HUDEP-2 (cell line): ENCODE data around the gene DIAPH3.

ENCODE experiments used
- DNase-seq, 76 experiments: peaks; one replicate each; lab custom pipeline; 2025; ENCODE audit not compliant: unreplicated experiment in 76 of 76; lab: John Stamatoyannopoulos, UW

DIAPH3 gene

DNA sequence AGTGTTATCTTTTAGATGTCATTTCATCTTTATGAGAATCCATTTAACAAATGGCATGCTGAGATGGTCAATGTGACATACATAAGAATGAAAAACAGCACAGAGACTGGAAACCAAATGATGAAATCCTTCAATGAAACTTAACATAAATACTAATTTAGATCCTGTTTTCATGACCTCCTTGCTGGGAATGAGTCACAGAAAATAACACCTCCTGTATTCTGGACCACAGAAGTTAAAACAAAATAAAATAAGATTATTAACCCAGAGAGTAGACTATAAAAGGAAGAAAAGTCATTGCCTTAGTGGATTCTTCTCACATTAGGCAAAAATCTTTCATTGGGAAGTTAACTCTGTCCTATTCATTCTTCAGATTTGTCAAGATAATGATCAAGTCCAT lies 1.6 kb downstream of the DIAPH3 start:
- DNase-seq: no peak

DNA sequence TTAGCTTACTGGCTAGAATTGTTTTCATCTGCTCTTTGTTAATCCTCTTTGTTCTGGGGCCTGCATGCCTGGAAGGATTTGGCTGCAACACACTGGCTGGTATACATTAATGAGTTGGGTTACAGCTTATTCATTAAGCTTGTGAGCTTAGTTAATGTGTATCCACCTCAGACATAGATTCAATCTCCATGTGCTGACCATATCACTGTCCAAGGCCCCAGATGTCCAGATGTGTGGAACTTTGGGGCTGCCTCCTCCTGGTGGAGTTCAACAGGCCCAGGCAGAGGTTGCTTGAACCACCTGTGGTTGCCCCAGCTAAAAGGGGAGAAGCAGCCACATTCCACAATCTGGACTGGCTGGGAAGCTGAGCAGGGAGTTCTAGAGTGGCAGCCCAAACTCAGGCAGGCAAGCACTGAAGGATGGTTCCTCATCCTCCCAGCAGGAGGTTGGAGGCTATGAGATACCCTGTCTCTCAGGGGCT lies 5.4 kb downstream of the DIAPH3 start:
- DNase-seq: no peak

- DNase-seq: no peak
These were observed 7.8 kb downstream of the DIAPH3 start for GRCh38 chr13:60155978-60156377.

GRCh38 chr13:60152904-60153303 lies 10.8 kb downstream of the DIAPH3 start:
- DNase-seq: no peak

DNA sequence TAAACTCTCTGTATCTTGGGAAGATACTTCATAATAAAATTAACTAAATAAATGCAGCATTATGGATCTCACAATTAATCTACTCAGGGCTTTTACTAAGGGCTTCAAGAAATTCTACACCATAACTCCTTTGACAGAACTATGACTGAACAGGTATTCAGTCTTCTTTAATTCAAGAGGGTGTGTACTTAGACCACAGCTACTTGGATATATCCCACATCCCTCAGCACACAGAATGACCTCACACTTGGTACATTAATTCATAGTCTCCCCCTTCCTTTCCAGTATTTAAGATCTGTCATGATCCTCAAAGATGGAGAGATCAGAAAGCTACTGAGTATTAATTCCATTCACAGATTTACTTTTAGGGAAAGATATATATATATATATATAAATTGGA lies 11.6 kb downstream of the DIAPH3 start:
- no peak for DNase-seq

DNA sequence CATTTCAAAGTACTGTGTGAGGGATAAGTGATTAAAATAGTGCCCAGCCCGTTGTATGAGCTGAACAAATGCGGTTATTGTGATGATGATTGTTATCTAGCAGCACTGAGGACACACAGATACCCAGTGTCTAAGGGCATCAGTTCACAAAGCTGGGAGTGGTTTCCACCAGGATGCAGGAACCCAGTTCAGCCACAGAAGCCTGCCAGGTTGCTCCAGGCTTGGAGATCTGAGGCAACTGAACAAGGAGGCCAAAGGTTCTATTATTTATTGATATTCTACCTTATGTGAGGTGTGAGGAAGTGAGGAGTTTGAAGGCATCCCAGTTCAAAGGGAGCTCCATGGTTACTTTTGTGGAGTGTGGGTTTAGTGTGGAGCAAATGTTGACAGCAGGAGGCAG lies 13.2 kb downstream of the DIAPH3 start:
- no peak for DNase-seq

GRCh38 chr13:60148918-60149317 lies 14.8 kb downstream of the DIAPH3 start:
- DNase-seq: no peak

DNA sequence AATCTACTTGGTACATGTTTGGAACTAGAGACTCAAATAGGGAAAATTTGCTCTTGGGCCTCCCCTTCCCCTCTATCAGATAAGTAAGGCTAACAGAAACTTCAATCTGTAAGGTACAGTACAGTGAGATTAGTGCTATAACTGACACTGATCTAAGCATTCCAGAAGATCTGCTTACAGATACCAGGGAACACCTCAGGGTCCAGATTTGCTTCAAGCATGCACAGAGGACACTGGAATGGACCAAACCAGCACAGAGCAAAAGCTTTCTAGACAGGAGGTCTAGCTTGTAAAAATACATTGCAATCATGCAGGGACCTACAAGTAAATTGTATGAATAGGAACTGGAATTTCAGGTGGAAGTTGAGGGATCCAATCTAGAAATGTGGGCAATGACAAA lies 16.4 kb downstream of the DIAPH3 start:
- no peak for DNase-seq

- no peak for DNase-seq
These were observed 17.3 kb downstream of the DIAPH3 start for GRCh38 chr13:60146471-60146870.

DNA sequence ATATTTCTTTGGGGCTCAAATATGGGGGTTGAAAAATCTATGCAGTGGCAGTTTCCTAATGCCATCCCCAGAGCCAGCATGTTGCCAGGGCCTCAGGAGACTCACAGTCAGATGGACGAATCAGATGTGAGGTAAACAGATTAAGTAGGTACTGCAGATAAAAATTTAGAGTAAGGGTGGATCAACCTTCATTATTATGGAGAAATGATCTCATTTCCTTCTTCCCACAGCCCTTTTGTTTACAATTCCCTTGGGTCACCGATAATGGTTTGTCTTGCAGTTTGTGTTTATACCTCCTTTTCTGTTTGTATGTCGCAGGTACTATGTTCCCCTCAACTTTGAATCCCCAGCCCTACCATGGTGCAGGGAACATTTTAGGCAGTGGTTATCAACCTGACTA lies 20.0 kb downstream of the DIAPH3 start:
- no peak for DNase-seq

DNA sequence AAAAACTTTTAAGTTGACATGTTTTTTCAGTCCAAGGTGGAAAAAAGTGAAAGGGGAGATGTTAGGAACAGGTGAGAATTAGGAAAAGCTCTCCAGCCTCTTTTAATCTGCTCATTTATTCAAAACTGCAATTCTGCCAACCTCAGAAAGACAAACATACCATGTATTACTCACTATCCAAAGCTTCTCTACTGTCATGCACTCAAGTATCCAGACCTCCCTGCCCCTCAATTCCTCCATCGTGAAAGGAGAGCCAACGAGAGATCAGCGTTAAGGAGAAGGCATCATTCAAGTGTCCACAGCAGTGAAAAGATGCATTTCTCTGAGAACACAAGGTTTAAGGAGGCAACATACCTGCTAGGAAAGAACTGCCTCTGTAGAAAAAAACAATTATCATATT lies 24.5 kb downstream of the DIAPH3 start:
- DNase-seq: no peak

GRCh38 chr13:60138674-60139073 lies 25.1 kb downstream of the DIAPH3 start:
- no peak for DNase-seq

DNA sequence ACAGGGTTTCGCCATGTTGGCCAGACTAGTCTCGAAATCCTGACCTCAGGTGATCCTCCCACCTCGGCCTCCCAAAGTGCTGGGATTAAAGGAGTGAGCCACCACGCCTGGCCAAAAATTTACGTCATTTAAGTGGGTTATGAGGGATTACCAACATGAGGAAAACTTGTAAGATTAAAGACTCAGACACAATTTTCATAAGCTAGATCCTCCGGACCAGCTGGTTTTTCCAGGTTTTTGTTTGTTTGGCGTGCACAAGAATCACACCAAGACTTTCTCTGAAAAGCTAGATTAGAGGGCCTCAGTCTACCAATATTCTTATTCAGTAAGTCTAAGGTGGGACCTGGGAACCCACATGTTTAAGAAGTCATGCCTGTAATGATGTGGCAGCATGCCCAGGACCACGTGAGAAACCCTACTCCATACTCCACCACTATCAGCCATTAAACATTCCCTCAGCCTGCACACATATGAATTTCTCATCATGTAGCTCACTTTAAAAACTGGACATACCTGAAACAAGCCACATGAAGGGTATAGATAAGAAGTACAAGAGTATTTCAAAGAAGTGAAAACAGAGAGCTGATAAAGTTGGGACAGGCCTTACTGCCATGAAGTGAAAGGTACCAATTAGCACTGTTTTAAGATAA lies 25.7 kb downstream of the DIAPH3 start:
- DNase-seq: peak in 13 of 76 experiments; percentile 1 to 41 (median 7)

DNA sequence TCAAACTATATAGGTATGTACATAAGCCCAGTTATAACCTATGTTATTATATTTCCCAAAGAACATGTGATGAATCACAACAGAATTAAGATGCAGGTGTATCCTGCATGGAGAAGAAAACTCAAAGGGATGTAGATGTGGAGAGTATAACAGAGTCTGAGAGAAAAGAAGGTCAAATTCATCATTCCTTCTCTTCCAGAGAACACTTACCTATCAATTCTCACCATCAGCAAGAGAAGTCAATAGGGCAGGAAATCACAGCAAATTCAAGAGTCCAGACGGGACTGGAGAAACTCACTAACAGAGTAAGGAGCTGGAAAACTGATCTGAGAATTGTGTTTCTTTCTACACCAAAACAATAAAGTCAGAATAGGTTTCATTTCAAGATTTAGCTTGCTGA lies 28.4 kb downstream of the DIAPH3 start:
- DNase-seq: no peak

- DNase-seq: no peak
These were observed 29.4 kb downstream of the DIAPH3 start for GRCh38 chr13:60134376-60134775.

- no peak for DNase-seq
These were observed 42.4 kb downstream of the DIAPH3 start for GRCh38 chr13:60121337-60121687.

- DNase-seq: peak in 1 of 76 experiments; percentile 7
These were observed 43.0 kb downstream of the DIAPH3 start for GRCh38 chr13:60120617-60121336.

DNA sequence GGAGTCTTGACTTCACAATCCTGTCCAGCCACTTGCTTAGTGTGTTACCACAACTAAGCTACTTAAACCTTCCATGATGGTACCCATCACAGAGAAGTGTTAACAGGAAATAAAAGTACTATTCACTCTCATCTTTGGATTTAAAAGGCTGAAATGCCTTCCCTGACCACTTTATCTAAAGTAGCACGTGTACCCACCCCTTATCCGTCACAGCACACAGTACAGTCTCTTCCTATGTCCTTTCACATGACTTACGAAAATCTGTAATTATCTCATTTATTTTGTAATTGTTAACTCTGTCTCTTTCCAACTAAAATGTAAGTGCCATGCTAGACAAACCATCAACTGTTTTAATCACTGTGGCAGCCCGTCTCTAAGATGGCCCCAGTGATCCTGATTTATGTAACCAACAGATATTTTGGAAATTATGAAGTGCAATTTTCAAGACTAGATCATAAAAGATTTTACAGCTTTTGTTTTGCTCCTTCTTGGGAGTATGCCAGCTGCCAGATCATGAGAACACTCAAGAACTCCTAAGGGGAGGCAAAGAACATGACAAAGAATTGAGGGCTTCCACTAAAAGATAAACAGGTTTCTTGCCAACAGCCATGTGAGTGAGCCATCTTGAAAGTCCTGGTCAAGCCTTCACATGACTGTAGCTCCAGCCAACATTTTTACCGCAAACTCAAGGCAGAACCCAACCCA lies 44.9 kb downstream of the DIAPH3 start:
- DNase-seq: peak in 72 of 76 experiments; percentile 2 to 87 (median 51)

DNA sequence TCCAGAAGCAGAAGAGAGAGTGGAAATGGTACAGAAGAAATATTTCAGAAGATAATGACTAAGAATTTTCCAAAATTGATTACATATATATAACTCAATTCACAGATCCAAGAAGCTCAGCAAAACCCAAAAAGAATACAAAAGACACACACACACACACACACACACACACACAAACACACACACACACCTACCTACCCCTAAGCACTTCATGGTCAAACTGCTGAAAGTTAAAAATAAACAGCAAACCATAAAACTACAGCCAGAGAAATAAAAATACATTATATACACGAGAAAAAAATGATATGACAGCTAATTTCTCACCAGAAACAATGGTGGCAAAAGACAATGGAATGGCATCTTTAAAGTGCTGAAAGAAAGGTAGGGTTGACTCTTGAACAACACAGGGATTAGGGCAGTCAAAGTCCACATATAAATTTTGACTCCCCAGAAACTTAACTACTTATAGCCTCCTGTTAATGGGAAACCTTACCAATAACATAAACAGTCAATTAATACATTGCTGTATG lies 49.2 kb downstream of the DIAPH3 start:
- no peak for DNase-seq

- DNase-seq: no peak
These were observed 51.0 kb downstream of the DIAPH3 start for GRCh38 chr13:60112771-60113170.

DNA sequence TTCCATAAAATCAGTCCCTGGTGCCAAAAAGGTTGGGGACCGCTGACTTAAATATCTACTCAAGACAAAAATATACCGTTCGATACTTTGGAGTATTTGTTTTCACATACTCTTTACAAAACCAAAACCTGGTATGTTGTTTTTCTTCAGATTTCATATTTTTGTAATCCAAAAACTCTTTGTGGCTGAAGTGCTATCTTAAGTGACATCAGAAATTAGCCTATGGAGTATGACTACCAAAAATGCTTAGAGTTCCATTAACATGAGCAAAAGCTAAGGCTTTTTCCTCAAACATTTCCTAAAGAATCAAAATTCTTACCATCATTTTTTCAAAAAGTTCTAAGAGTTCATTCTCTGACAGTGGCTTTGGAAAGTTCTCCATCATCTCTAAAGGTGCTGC lies 52.0 kb downstream of the DIAPH3 start:
- no peak for DNase-seq

GRCh38 chr13:60109285-60109684 lies 54.4 kb downstream of the DIAPH3 start:
- no peak for DNase-seq
